COR-L47 (cell line): Measurements from ENCODE around the gene PRELP.
"Not testable (repeated sequence)": the region's sequence is repeated elsewhere in the genome, so short reads cannot be mapped to it uniquely, and the experiment has no call there.

Source experiments
- DNase-seq: peaks from one replicate; lab custom pipeline; 2025; lab: John Stamatoyannopoulos, UW

Gene PRELP

DNA sequence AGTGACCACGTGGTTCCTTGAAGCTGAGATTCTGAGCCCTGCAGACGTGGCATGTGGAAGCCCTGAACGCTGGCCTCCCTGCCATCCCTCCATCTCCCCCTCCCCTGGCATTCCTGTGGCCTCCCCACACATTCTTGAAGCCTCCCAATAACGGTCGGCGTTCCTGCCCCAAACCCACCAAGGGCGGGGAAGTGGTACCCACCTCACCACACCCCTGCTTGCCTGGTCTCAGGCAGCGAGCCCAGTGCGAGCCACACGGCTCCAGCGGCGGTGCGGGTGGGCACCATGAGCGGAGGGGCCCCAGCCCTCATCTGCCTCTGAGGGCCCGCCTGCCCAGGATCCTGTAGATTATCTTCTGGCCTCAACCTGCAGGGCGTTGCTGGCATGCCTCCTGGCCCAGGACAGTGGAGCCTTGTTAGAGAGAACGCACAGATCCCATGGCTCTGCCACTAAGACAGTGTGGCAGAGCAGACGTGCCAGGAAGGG, 20.6 kb upstream of the PRELP start:
- DNase-seq: no peak

GRCh38 chr1:203455706-203456105, 19.9 kb upstream of the PRELP start:
- no peak for DNase-seq

- DNase-seq: no peak
Measured at GRCh38 chr1:203456577-203456976, 19.0 kb upstream of the PRELP start.

GRCh38 chr1:203458078-203458477, 17.5 kb upstream of the PRELP start:
- no peak for DNase-seq

DNA sequence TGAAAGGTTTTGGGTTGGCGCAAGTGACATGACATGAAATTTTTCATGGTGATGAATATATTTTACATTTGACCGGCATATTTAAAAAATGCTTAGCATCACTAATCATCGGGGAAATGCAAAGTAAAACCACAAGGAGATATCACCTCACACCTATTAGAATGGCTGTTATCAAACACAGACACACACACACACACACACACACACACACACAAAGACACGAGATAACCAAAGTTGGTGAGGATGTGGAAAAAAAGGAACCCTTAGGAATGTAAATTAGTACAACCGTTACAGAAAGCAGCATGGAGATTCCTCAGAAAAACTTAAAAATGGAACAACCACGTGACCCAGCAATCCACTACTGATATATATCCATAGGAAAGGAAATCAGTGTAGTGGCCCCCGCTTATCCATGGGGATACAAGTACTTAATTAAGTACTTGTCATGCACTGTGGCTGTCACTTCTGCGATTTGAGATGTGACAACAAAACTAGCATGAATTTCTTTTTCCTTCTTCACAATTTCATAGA, 15.9 kb upstream of the PRELP start:
- no peak for DNase-seq

GRCh38 chr1:203461717-203462116, 13.9 kb upstream of the PRELP start:
- DNase-seq: peak; percentile 84

GRCh38 chr1:203462143-203462542, 13.5 kb upstream of the PRELP start:
- no peak for DNase-seq

GRCh38 chr1:203462878-203463277, 12.7 kb upstream of the PRELP start:
- no peak for DNase-seq

- DNase-seq: no peak
Measured at GRCh38 chr1:203463469-203464062, 12.0 kb upstream of the PRELP start.

DNA sequence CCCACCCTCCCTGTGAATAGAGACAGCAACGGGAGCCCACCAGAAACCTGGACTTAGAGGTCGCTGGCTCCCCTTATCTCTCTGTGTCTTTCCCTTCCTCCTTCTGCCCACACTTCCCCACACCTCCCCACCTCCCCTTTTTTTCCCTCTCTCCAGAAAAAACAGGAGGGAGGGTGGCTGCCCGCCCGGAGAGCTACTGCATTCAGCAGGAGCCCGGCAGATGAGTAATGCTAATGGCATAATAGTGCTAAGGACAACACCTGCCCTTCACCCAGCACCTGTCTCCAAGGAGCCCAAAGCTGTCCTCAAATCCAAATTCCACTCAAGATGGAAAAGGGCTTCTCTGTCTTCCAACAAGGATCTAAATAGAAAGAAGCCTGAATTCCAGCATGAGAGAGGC, 11.4 kb upstream of the PRELP start:
- DNase-seq: peak; percentile 69

DNA sequence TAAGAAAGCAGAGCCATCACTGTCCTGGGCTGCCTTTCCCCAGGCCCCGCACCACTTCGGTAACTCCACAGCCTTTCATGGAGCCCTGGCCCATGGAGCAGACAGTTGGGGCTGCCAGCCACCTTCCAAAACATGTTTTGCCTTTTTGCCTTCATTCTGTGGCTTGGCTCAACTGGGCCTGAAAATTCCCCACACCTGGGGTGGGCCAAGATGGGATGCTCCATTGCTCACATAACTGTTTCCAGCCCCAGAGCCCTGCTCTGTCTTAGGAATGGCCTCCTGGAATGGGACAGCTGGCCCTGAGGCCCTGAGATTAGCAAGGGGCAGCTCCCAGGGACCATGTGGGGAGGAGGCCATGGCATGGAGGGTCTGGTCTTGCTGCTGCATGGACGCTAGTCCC, 10.9 kb upstream of the PRELP start:
- DNase-seq: no peak

GRCh38 chr1:203465146-203465798, 10.3 kb upstream of the PRELP start:
- no peak for DNase-seq

DNA sequence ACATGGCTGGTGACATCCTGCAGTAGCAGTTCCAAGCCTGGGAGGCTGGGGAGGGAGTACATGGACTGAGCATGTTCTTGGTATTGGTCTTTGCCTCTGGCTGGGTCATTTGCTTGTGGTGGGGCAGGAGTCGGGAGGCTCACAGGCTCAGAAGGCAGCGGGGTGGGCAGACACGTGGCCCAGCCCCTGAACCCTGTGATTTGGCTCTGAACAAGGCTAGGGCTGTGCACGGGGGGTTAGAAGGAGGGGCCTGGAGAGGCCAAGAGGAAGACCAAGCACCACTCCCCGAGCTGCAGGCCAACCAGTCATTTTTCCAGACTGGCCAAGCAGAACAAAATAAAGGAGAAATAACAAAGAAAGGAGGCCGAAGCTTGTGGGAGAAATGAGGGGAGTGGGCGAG, 9.7 kb upstream of the PRELP start:
- no peak for DNase-seq

- not testable (repeated sequence) for DNase-seq
Measured at GRCh38 chr1:203466906-203467549, 8.6 kb upstream of the PRELP start.

GRCh38 chr1:203467550-203467921, 8.1 kb upstream of the PRELP start:
- DNase-seq: no peak

GRCh38 chr1:203468326-203468725, 7.3 kb upstream of the PRELP start:
- DNase-seq: no peak

- DNase-seq: no peak
Measured at GRCh38 chr1:203470240-203470639, 5.4 kb upstream of the PRELP start.

- DNase-seq: no peak
Measured at GRCh38 chr1:203471841-203472240, 3.8 kb upstream of the PRELP start.

DNA sequence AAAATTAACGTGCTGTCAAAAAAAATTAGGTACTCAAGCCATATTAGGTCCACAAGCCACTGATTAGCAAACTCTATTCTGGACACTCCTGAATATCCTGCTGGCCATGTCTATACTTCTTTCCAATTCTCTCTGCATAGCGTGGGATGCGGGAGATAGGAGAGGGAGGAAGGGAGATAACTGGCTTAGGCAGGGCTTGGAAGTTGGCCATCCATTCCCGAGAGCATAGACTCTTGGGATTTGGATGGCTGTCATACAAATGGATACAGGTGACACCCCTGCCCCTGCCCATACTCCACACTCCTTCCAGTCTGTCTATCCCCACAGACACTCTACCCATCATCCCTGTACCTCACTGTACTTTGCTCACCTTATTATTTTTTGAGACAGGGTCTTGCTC, 2.3 kb upstream of the PRELP start:
- DNase-seq: no peak

DNA sequence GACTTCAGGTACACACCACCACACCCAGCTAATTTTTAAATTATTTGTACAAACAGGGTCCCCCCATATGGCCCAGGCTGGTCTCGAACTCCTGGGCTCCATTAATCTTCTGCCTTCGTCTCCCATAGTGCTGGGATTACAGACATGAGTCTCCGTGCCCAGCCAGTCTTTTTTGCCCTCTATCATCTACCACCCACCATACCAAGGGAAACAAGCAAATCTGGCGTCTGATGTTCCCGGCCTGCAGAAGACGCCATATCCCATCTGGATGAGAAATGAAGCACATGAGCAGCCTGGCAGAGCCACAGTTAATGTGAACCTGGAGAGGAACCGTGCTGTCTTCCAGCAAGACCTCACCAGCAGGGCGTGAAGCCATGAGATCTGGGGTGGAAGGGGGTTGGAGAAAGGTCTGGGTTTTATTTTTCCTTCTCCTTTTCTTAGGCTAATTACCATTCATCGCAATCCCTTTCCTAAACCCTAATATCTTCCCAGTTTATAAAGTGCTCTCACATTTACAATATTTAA, 1.8 kb upstream of the PRELP start:
- DNase-seq: no peak

DNA sequence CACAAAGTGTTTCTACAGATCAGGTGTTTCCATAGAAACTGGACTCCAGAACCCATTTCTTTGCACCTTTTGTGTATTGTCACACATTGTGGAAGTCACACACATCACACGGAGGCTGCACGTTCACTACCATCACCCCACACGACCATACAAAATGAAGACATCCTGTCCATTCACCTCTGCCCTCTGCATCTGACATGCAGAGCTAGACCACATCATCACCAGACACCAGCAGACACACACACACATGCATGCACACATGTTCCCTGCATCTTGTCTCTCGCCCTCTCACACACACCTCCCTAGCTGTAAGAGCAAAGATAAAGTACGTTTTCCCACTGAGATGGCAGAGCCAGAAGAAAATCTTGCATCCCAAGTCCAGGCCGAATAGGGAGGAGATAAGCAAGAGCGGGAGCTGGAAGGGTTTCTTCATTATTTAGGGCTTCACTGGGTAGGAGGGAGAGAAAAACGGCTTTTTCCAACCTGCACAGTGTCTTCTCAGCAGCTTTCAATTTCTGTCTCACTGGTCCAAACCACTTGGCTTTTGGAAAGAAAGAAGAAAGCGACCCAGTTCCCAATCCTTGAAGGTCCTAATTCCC, 709 bp downstream of the PRELP start:
- DNase-seq: no peak

- no peak for DNase-seq
Measured at GRCh38 chr1:203477748-203478147, 2.1 kb downstream of the PRELP start.

GRCh38 chr1:203478231-203478630, 2.6 kb downstream of the PRELP start:
- no peak for DNase-seq
